ENCODE measurements around the gene NREP. TPM values are rescaled to one million over a fixed set of nuclear protein-coding genes. Genes with fewer than 3 reads are reported as not detected.

Gene NREP
- total RNA-seq, 1 experiment from 2014 or later: 6.0 TPM

DNA sequence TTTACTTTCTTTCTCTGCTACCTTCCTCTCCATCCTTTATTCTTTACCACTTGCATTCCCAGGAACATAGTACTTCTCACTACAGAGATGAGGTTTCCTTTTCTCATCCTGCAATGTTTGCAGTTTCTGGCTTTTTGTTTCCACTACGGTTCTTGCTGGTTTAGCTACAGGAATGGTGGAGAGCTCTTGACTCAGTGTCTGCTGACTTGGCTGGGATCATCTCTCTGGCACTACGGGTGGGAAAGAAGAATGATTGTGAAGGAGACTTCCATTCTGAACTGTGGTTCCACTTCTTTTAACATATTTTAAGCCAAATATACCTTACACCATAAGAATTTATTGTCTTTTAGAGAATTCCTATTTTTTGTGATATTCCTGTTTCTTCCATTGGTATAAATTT is 65.1 kb downstream of the NREP start:
- ChIA-PET POLR2A (no interaction called here), RAD21 (ENCODE audit: low non-redundant PET in 1 of 2, low total read pairs in 2 of 2, uncharacterized antibody in 2 of 2, unreplicated experiment in 2 of 2) (no interaction called here), CTCF (no interaction called here)
- H3K27ac ChIP-seq (ENCODE audit: low read depth, low read length): no peak overlapping the region
- TF ChIP-seq SIN3A (IDR thresholded peaks at IDR 0.05; ENCODE audit: low read depth): no peak
- TF ChIP-seq POLR2AphosphoS5 (IDR thresholded peaks at IDR 0.05; ENCODE audit: low read depth, low read length): no peak
- TF ChIP-seq CEBPB (IDR thresholded peaks at IDR 0.05; ENCODE audit: low read depth): no peak
- no peak for TF ChIP-seq ZFX (IDR thresholded peaks at IDR 0.05)
- no peak for TF ChIP-seq SRF (IDR thresholded peaks at IDR 0.05; ENCODE audit: low read depth)
- TF ChIP-seq JUND (IDR thresholded peaks at IDR 0.05): no peak
- no peak for TF ChIP-seq EGR1 (IDR thresholded peaks at IDR 0.05; ENCODE audit: low read depth)
- TF ChIP-seq EZH2phosphoT487 (IDR thresholded peaks at IDR 0.05; ENCODE audit: borderline replicate concordance): no peak
- no peak for TF ChIP-seq EZH2 (IDR thresholded peaks at IDR 0.05)
- no peak for TF ChIP-seq ELF1 (IDR thresholded peaks at IDR 0.05; ENCODE audit: borderline replicate concordance, low read depth)
- no peak for TF ChIP-seq REST (IDR thresholded peaks at IDR 0.05; ENCODE audit: low read depth)
- no peak for TF ChIP-seq POLR2A (IDR thresholded peaks at IDR 0.05; ENCODE audit: borderline replicate concordance, extremely low read depth, insufficient read depth, insufficient read length)
- no peak for TF ChIP-seq FOSL1 (IDR thresholded peaks at IDR 0.05; ENCODE audit: low read depth)
- TF ChIP-seq ZNF274 (IDR thresholded peaks at IDR 0.05; ENCODE audit: low read depth, low read length): no peak
- H3K9ac ChIP-seq (ENCODE audit: low read length): no peak overlapping the region
- H3K4me2 ChIP-seq (ENCODE audit: low read length): no peak overlapping the region
- H3K9me2 ChIP-seq (ENCODE audit: insufficient read depth): no peaks in the 10 kb centered on the region
- ATAC-seq: no peak
- no peak overlapping the region for H2AFZ ChIP-seq (ENCODE audit: low read depth, low read length, poor library complexity, severe bottlenecking)
- no peaks in the 10 kb centered on the region for H3K79me2 ChIP-seq (ENCODE audit: insufficient read depth, low read length)
- intact Hi-C loops (cut with micrococcal nuclease): no loop called here
- no peaks in the 10 kb centered on the region for H3K27me3 ChIP-seq (ENCODE audit: insufficient read depth, low read length)
- DNase-seq (ENCODE audit: low read depth, low spot score): no peak
- H3K4me1 ChIP-seq (ENCODE audit: control insufficient read depth in 1 of 2, insufficient read depth in 2 of 2, low read length in 2 of 2): no peaks in the 10 kb centered on the region
- H4K20me1 ChIP-seq (ENCODE audit: insufficient read depth): no peaks in the 10 kb centered on the region
- BruUV-seq (replicated peaks): no TSS peak
- H3K36me3 ChIP-seq (ENCODE audit: control insufficient read depth in 1 of 2, insufficient read depth in 2 of 2, low read length in 2 of 2): no peaks in the 10 kb centered on the region
- no peaks in the 10 kb centered on the region for H3K9me3 ChIP-seq (ENCODE audit: control insufficient read depth in 1 of 2, insufficient read depth in 1 of 2, low read depth in 1 of 2, low read length in 2 of 2)
- no peak overlapping the region for H3K4me3 ChIP-seq (replicated peaks in 1 of 2; ENCODE audit: low read depth in 1 of 2, low read length in 2 of 2)
